HCT116 (cell line): ENCODE data around the gene PDZRN4. TPM values are rescaled to one million over a fixed set of nuclear protein-coding genes. Genes with fewer than 3 reads are reported as not detected.

Source experiments
- ATAC-seq: fragments of 200-7000 bp; cut with Tn5 transposase; 2 replicates; pipeline ENCODE4 v1.9.1; 2020; ENCODE audit warnings: mild to moderate bottlenecking, moderate library complexity
- BruUV-seq: library from RNA; stranded (reverse); fragments of 400-500 nt; replicated peaks from 2 replicates; lab custom pipeline; 2021; lab: Mats Ljungman, UMichigan
- CTCF ChIA-PET: fragments of 300-600 bp; sonication (Branson Sonifier 250); formaldehyde crosslinking; loops from one replicate; lab custom pipeline; 2021; ENCODE audit warnings: antibody characterized with exemption; lab: Charles Lee
- POLR2A ChIA-PET: fragments of 300-600, 350-600 bp; sonication (Branson Sonifier 250); formaldehyde crosslinking; loops from one replicate; lab custom pipeline; 2021; ENCODE audit warnings: antibody characterized with exemption; lab: Charles Lee
- RAD21 ChIA-PET, 2 experiments: fragments of 300-600 bp; sonication (Branson Sonifier 250); formaldehyde crosslinking; loops; one replicate each; lab custom pipeline; 2023; ENCODE audit warnings: low total read pairs in 2 of 2; ENCODE audit not compliant: uncharacterized antibody in 2 of 2, unreplicated experiment in 2 of 2, low non-redundant PET in 1 of 2; lab: Charles Lee
- DNase-seq: peaks from one replicate; pipeline ENCODE4 v3.0.0-alpha.2; 2010; ENCODE audit warnings: low read depth, low spot score
- H2AFZ ChIP-seq: fragments of 200-600 bp; shearing (Covaris generic), sonication (generic); 2 replicates; pipeline ENCODE4 v1.6.1; 2017; ENCODE audit warnings: low read depth, mixed run types, mixed read lengths, antibody characterized with exemption, low read length; ENCODE audit not compliant: poor library complexity, severe bottlenecking
- H3K27ac ChIP-seq: 2 replicates; pipeline ENCODE4 v1.5.1; 2012; ENCODE audit warnings: low read depth, low read length
- H3K27me3 ChIP-seq: fragments of 200-600 bp; sonication (generic); 2 replicates; pipeline ENCODE4 v1.6.1; 2016; ENCODE audit warnings: mixed run types, low read length, mixed read lengths; ENCODE audit not compliant: insufficient read depth
- H3K36me3 ChIP-seq, 2 experiments: fragments of 200-500 bp in 1 of 2; fragments of 200-600 bp in 1 of 2; sonication (Bioruptor generic) in 1 of 2; sonication (generic) in 1 of 2; 2 replicates each; pipeline versions ENCODE4 v1.5.1 to v1.6.1; 2014 to 2016; ENCODE audit warnings: low read length in 2 of 2, inconsistent platforms in 1 of 2, mixed read lengths in 1 of 2, mixed run types in 1 of 2; ENCODE audit not compliant: insufficient read depth in 2 of 2, control insufficient read depth in 1 of 2
- H3K4me1 ChIP-seq, 2 experiments: fragments of 200-600 bp in 1 of 2; sonication (generic) in 1 of 2; 2 replicates each; pipeline versions ENCODE4 v1.5.1 to v1.6.1; 2012 to 2017; ENCODE audit warnings: low read length in 2 of 2, inconsistent platforms in 1 of 2, mild to moderate bottlenecking in 1 of 2, mixed read lengths in 1 of 2, mixed run types in 1 of 2, moderate library complexity in 1 of 2; ENCODE audit not compliant: insufficient read depth in 2 of 2, control insufficient read depth in 1 of 2
- H3K4me2 ChIP-seq: fragments of 200-600 bp; sonication (generic); 2 replicates; pipeline ENCODE4 v1.6.1; 2017; ENCODE audit warnings: mixed run types, low read length, mixed read lengths
- H3K4me3 ChIP-seq, 2 experiments: fragments of 200-600 bp in 1 of 2; sonication (generic) in 1 of 2; replicated peaks in 1 of 2; 2 replicates each; pipeline ENCODE4 v1.5.1; 2011 to 2016; ENCODE audit warnings: low read length in 2 of 2, control low read depth in 1 of 2, low read depth in 1 of 2, mild to moderate bottlenecking in 1 of 2, mixed read lengths in 1 of 2, mixed run types in 1 of 2
- H3K79me2 ChIP-seq: fragments of 200-600 bp; sonication (generic); 2 replicates; pipeline ENCODE4 v1.6.1; 2017; ENCODE audit warnings: mild to moderate bottlenecking, mixed run types, low read length, moderate library complexity, mixed read lengths; ENCODE audit not compliant: insufficient read depth
- H3K9ac ChIP-seq: fragments of 200-600 bp; sonication (generic); 2 replicates; pipeline ENCODE4 v1.6.1; 2016; ENCODE audit warnings: low read length, mixed read lengths
- H3K9me2 ChIP-seq: fragments of 200-600 bp; sonication (generic), shearing (Covaris generic); 2 replicates; pipeline ENCODE4 v1.6.1; 2017; ENCODE audit warnings: mixed run types, mild to moderate bottlenecking, moderate library complexity; ENCODE audit not compliant: insufficient read depth
- H3K9me3 ChIP-seq, 2 experiments: fragments of 200-500 bp in 1 of 2; fragments of 200-600 bp in 1 of 2; sonication (Bioruptor generic) in 1 of 2; sonication (generic) in 1 of 2; 2 replicates each; pipeline ENCODE4 v1.6.1; 2014 to 2017; ENCODE audit warnings: low read length in 2 of 2, mixed read lengths in 2 of 2, inconsistent platforms in 1 of 2, low read depth in 1 of 2, mild to moderate bottlenecking in 1 of 2, mixed run types in 1 of 2, moderate library complexity in 1 of 2; ENCODE audit not compliant: control insufficient read depth in 1 of 2, insufficient read depth in 1 of 2
- H4K20me1 ChIP-seq: fragments of 200-600 bp; sonication (generic), shearing (Covaris generic); 2 replicates; pipeline ENCODE4 v1.6.1; 2017; ENCODE audit warnings: mixed run types, mild to moderate bottlenecking, moderate library complexity; ENCODE audit not compliant: insufficient read depth
- ATF3 ChIP-seq: IDR thresholded peaks from 2 replicates; pipeline ENCODE4 v1.6.1; 2012
- CBX3 ChIP-seq: IDR thresholded peaks from 2 replicates; pipeline ENCODE4 v1.6.1; 2012; ENCODE audit warnings: low read depth
- CEBPB ChIP-seq: IDR thresholded peaks from 2 replicates; pipeline ENCODE4 v1.6.1; 2012; ENCODE audit warnings: low read depth
- CTCF ChIP-seq, 3 experiments: fragments of 200-600 bp in 1 of 3; sonication (generic) in 1 of 3; IDR thresholded peaks in 2 of 3; conservative IDR thresholded peaks in 1 of 3; 2 replicates each; pipeline ENCODE4 v1.5.1; 2012 to 2017; ENCODE audit warnings: low read depth in 2 of 3, low read length in 2 of 3, antibody characterized with exemption in 1 of 3, borderline replicate concordance in 1 of 3, control low read depth in 1 of 3, mild to moderate bottlenecking in 1 of 3, mixed read lengths in 1 of 3, mixed run types in 1 of 3, moderate library complexity in 1 of 3; ENCODE audit not compliant: insufficient read depth in 1 of 3
- EGR1 ChIP-seq: IDR thresholded peaks from 2 replicates; pipeline ENCODE4 v1.6.1; 2012; ENCODE audit warnings: low read depth
- ELF1 ChIP-seq: IDR thresholded peaks from 2 replicates; pipeline ENCODE4 v1.6.1; 2012; ENCODE audit warnings: low read depth, borderline replicate concordance
- EZH2 ChIP-seq: fragments of 200-600 bp; sonication (generic); IDR thresholded peaks from 2 replicates; pipeline ENCODE4 v1.6.1; 2017; ENCODE audit warnings: antibody characterized with exemption, mixed run types
- EZH2phosphoT487 ChIP-seq: fragments of 200-600 bp; IDR thresholded peaks from 2 replicates; pipeline ENCODE4 v1.6.1; 2018; ENCODE audit warnings: antibody characterized with exemption, borderline replicate concordance
- FOSL1 ChIP-seq: IDR thresholded peaks from 2 replicates; pipeline ENCODE4 v1.6.1; 2012; ENCODE audit warnings: low read depth
- JUND ChIP-seq: IDR thresholded peaks from 2 replicates; pipeline ENCODE4 v1.6.1; 2012
- MAX ChIP-seq: IDR thresholded peaks from 2 replicates; pipeline ENCODE4 v1.6.1; 2012
- POLR2A ChIP-seq: IDR thresholded peaks from 2 replicates; pipeline ENCODE4 v1.7.0; 2011; ENCODE audit warnings: borderline replicate concordance; ENCODE audit not compliant: insufficient read depth, insufficient read length; ENCODE audit errors: extremely low read depth
- POLR2AphosphoS5 ChIP-seq: IDR thresholded peaks from 2 replicates; pipeline ENCODE4 v1.6.1; 2011; ENCODE audit warnings: mild to moderate bottlenecking, low read depth, low read length, moderate library complexity
- RAD21 ChIP-seq: IDR thresholded peaks from 2 replicates; pipeline ENCODE4 v1.6.1; 2012; ENCODE audit warnings: low read depth, mild to moderate bottlenecking
- SIN3A ChIP-seq: IDR thresholded peaks from 2 replicates; pipeline ENCODE4 v1.6.1; 2012; ENCODE audit warnings: low read depth
- SP1 ChIP-seq: IDR thresholded peaks from 2 replicates; pipeline ENCODE4 v1.6.1; 2012; ENCODE audit warnings: low read depth
- SRF ChIP-seq: IDR thresholded peaks from 2 replicates; pipeline ENCODE4 v1.6.1; 2012; ENCODE audit warnings: low read depth
- TCF7L2 ChIP-seq: IDR thresholded peaks from 2 replicates; pipeline ENCODE4 v1.7.0; 2011; ENCODE audit warnings: borderline replicate concordance, inconsistent platforms; ENCODE audit not compliant: insufficient read depth, insufficient read length; ENCODE audit errors: extremely low read depth
- ZBTB33 ChIP-seq: IDR thresholded peaks from 2 replicates; pipeline ENCODE4 v1.6.1; 2011; ENCODE audit warnings: mild to moderate bottlenecking, low read length, moderate library complexity; ENCODE audit not compliant: insufficient replicate concordance; ENCODE audit errors: extremely low read depth
- ZNF274 ChIP-seq: fragments of 200-500 bp; sonication (Bioruptor generic); IDR thresholded peaks from 2 replicates; pipeline ENCODE4 v1.6.1; 2014; ENCODE audit warnings: mild to moderate bottlenecking, low read depth, low read length, inconsistent platforms
- intact Hi-C: fragments of 100-400 bp; cut with micrococcal nuclease; formaldehyde crosslinking; loops from 2 replicates; pipeline ENCODE4 v1.10.0; 2022
- total RNA-seq: library from RNA; stranded (reverse); gene quantifications from one replicate; pipeline ENCODE4 v1.2.1, GENCODE V29; 2021; ENCODE audit not compliant: unreplicated experiment

Gene PDZRN4
- total RNA-seq, 1 experiment from 2014 or later = not detected

GRCh38 chr12:41515953-41516352 lies 327.8 kb downstream of the PDZRN4 start:
- H3K4me3 ChIP-seq = no peak overlapping the region
- H3K27me3 ChIP-seq = no peaks in the 10 kb centered on the region
- DNase-seq (no peak), ATAC-seq (no peak)
- CTCF ChIA-PET = no interaction called here
- no peak for TF ChIP-seq EZH2
- no peak for TF ChIP-seq SP1
- TF ChIP-seq EZH2phosphoT487 = no peak
- no peak for TF ChIP-seq SRF
- TF ChIP-seq ELF1 = no peak
- TF ChIP-seq POLR2A = no peak
- no peak for TF ChIP-seq ATF3
- no peak for TF ChIP-seq CEBPB
- TF ChIP-seq MAX = no peak
- no peak for TF ChIP-seq SIN3A
- no peak for TF ChIP-seq FOSL1
- no peak for TF ChIP-seq EGR1
- TF ChIP-seq TCF7L2 = no peak
- TF ChIP-seq JUND = no peak
- TF ChIP-seq CTCF (IDR thresholded peaks at IDR 0.05 in 2 of 3, conservative IDR thresholded peaks at IDR 0.05 in 1 of 3; ENCODE audit: borderline replicate concordance in 1 of 3, insufficient read depth in 1 of 3, low read depth in 2 of 3, low read length in 2 of 3) = no peak
- no peak for TF ChIP-seq ZBTB33
- TF ChIP-seq POLR2AphosphoS5 = no peak
- no peak for TF ChIP-seq CBX3
- TF ChIP-seq ZNF274 = no peak
- no peak for TF ChIP-seq RAD21
- H2AFZ ChIP-seq = no peak overlapping the region
- H3K36me3 ChIP-seq = no peaks in the 10 kb centered on the region
- no peaks in the 10 kb centered on the region for H4K20me1 ChIP-seq
- no peaks in the 10 kb centered on the region for H3K4me1 ChIP-seq
- RAD21 ChIA-PET = no interaction called here
- no peak overlapping the region for H3K9ac ChIP-seq
- H3K9me3 ChIP-seq = no peaks in the 10 kb centered on the region
- no peak overlapping the region for H3K4me2 ChIP-seq
- H3K9me2 ChIP-seq = no peaks in the 10 kb centered on the region
- BruUV-seq = no TSS peak
- intact Hi-C loops = no loop called here
- no peak overlapping the region for H3K27ac ChIP-seq
- H3K79me2 ChIP-seq = no peaks in the 10 kb centered on the region
- POLR2A ChIA-PET = no interaction called here
